Brain microvascular endothelial cell (primary cell): ENCODE measurements around the gene INSYN1.

ENCODE experiments used
- DNase-seq: peaks from one replicate; pipeline ENCODE4 v3.0.0-alpha.2; 2020
- H3K27ac ChIP-seq: fragments of 250-450 bp; sonication (Bioruptor Pico); 2 replicates; pipeline ENCODE4 v1.5.1; 2020; ENCODE audit warnings: mild to moderate bottlenecking, moderate library complexity
- H3K27me3 ChIP-seq: fragments of 250-450 bp; sonication (Bioruptor Pico); replicated peaks from 2 replicates; pipeline ENCODE4 v1.5.1; 2020; ENCODE audit warnings: mild to moderate bottlenecking
- H3K36me3 ChIP-seq: fragments of 250-450 bp; sonication (Bioruptor Pico); replicated peaks from 2 replicates; pipeline ENCODE4 v1.5.1; 2020; ENCODE audit warnings: mild to moderate bottlenecking
- H3K4me3 ChIP-seq: 2 replicates; pipeline ENCODE4 v1.5.1; 2011; ENCODE audit warnings: low read depth, mild to moderate bottlenecking, control low read depth, low read length, moderate library complexity
- CTCF ChIP-seq: IDR thresholded peaks from 2 replicates; pipeline ENCODE4 v1.5.1; 2011; ENCODE audit warnings: low read depth, mild to moderate bottlenecking, moderate library complexity, low read length, control low read depth, inconsistent platforms; ENCODE audit errors: missing control alignments
- in situ Hi-C: cut with HindIII; loops from 2 replicates; pipeline ENCODE4 v1.10.0; 2017; ENCODE audit warnings: low sequenced_read_pairs, low pct_ligation_motif_present

Gene INSYN1

DNA sequence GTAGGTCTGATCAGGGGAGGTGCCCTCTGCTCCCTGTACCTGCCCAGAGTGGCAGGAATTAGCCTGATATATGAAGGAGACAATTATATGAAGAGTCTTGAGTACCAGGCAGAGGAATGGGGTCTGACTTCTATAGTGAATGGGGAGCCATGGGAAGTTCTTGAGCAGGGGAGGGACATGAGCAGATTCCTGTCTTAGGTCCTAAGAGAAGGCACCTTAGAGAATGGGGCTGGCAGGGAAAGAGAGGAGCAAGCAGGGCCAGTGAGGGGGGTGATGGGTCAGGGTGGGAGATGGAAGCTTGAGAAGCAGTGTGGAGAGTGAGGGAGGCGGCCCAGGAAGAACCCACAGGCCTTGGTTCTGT lies 56.5 kb downstream of the INSYN1 start:
- peaks cover 10% of the 10 kb centered on the region for H3K36me3 ChIP-seq
- no peaks in the 10 kb centered on the region for H3K27me3 ChIP-seq
- TF ChIP-seq CTCF: no peak
- in situ Hi-C loops: no loop called here
- DNase-seq: no peak
- H3K4me3 ChIP-seq: no peak overlapping the region
- no peak overlapping the region for H3K27ac ChIP-seq

DNA sequence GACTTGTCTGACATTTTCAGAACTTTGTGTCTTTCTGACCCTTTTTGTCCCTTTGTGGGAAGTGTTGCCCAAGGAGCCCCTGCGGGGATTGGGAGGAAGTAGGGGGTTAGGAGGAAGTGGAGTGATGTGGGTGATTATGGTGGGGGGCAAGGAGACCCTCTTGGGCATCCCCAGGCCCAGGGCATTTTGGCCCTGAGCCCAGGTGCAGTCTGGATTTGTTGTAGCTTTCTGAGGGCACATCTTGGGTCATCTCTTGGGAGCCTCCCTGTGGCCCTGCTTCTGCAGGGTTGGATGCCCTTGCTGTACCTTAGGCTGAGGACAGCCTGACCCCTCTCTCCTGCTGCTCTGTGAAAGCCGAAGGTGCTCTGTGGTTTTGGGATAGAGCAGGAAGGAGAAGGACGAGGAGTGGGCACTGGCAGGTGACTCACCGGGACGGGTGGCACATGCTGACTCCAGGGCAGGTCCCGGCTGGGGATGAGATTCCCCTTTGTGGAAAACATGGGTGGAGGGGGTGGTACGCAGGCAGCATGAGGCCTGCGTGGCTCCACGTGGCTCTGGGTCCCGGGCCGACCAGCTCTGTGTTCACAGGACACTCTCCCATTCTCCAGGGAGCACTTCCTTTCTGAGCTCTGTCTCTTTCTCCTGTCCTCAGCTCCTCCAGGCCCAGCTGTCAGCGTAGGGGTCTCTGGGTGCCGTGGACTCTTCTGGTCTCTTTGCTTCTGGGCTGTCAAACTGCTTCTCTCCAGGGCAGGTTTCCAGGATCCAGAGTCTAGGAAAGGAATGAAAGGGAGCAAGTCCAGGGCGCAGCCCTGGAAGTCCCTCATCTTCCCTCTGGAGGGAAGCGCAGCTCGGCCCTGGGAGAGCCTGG lies 57.1 kb downstream of the INSYN1 start:
- no peak overlapping the region for H3K27ac ChIP-seq
- H3K4me3 ChIP-seq: no peak overlapping the region
- in situ Hi-C loops: no loop called here

GRCh38 chr15:73694419-73694818 lies 58.7 kb downstream of the INSYN1 start:
- Histone ChIP-seq H3K27ac (peak overlapping the region; percentile 11), H3K4me3 (no peak overlapping the region), H3K36me3 (peaks cover 3% of the 10 kb centered on the region), H3K27me3 (no peaks in the 10 kb centered on the region)
- peak; percentile 46 for DNase-seq
- in situ Hi-C loops: no loop called here
- TF ChIP-seq CTCF: no peak

More for the DNA sequence above, 57.1 kb downstream of the INSYN1 start:
- Histone ChIP-seq H3K36me3 (peaks cover 6% of the 10 kb centered on the region), H3K27me3 (no peaks in the 10 kb centered on the region)
- no peak for DNase-seq
- TF ChIP-seq CTCF: no peak

DNA sequence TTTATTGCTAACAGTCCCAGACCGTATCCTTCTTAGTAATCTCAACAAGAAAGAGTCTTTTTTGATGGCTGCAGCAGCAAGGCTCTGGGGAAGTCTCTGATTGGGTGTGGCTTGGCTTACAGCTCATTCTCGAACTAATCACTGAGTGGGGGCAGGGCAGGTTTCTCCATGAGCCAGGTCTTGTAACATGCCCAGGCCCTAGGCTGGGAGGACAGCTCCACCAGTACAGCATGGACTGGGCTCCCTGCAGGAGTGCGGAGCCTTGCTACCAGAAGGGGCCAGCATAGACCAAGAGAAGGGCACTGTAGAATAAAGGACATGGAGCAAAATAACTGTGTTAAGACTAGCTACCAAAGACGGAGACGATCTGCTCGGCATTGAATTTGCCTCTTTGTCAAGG lies 61.8 kb downstream of the INSYN1 start:
- no peaks in the 10 kb centered on the region for H3K27me3 ChIP-seq
- H3K27ac ChIP-seq: no peak overlapping the region
- peak; percentile 58 for TF ChIP-seq CTCF
- in situ Hi-C loops: no loop called here
- DNase-seq: peak; percentile 82
- H3K4me3 ChIP-seq: no peak overlapping the region
- H3K36me3 ChIP-seq: no peaks in the 10 kb centered on the region

DNA sequence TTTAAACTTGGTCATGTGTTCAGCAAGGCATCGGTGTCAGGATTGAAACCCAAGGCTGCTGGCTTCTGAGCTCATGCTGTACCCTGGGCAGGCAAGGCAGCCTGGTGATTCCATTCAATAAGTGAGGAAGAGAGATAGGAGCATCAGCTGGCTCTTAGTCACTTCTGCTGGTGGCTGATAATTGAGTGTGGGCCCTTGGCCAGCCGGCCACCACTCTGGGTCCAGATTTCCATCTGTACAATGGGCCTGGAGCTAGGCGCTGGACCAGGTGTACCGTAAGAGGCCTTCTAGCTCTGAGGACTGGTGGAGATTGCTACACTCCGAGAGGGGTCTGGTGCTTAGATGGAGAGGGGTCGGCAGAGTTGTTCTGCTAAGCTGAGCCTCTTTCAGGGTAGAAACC lies 64.7 kb downstream of the INSYN1 start:
- H3K36me3 ChIP-seq: no peaks in the 10 kb centered on the region
- DNase-seq: peak; percentile 49
- no peaks in the 10 kb centered on the region for H3K27me3 ChIP-seq
- no peak for TF ChIP-seq CTCF
- H3K4me3 ChIP-seq: no peak overlapping the region
- peak overlapping the region; percentile 77 for H3K27ac ChIP-seq
- in situ Hi-C loops: no loop called here

DNA sequence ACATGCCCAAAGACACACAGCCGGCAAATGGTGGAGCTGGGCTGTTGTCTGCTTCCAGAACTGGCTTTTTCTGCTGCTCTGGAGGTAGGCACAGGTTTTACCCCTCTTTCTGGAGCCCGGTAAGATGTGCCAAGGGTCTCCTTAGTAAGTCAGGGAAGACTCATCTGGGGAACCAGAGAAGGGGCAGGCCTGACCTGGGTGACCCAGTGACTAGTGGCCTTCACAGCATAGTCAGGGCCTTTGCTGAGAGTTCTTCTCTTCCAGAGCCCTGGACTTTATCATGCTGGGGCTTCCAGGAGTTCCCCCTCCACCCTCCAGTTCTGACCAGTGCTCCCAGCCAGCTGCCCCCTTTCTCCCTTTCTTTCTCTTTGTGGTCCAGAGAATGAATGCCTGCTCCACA lies 65.8 kb downstream of the INSYN1 start:
- peak overlapping the region; percentile 80 for H3K27ac ChIP-seq
- H3K36me3 ChIP-seq: no peaks in the 10 kb centered on the region
- TF ChIP-seq CTCF: no peak
- H3K27me3 ChIP-seq: no peaks in the 10 kb centered on the region
- no peak overlapping the region for H3K4me3 ChIP-seq
- in situ Hi-C loops: no loop called here
- DNase-seq: no peak
